ENCODE data around the gene KIAA0513.
"Not testable (repeated sequence)": the region's sequence is repeated elsewhere in the genome, so short reads cannot be mapped to it uniquely, and the experiment has no call there.

The KIAA0513 gene

DNA sequence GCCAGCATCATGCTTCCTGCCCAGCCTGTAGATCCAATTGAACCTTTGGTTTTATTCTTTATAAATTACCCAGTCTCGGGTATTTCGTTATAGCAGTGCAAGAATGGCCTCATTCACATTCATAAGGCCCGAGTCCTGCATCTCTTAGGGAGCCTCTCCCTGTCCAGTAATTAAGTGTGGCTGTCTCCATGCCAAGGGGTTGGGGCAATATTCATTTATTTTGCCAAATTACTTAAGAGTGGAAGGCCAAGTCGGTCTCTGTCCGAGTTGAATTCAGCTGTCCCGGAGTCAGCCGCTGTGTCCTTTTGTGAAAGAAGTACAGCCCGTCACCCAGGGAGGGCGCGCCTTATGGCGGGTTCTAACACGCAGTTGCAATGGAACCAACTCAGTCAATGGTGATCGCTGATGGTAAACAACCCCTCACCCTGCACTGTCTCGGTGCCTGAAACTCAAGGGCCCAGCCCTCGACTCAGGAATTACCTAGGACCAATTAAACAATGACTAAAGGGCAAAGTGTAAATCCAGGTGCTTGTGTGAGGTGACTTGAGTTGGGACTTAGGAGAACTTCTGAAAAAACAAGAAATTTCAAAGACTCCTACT is 22.2 kb downstream of the KIAA0513 start:
- DNase-seq (ENCODE audit: low read depth) = no peak

DNA sequence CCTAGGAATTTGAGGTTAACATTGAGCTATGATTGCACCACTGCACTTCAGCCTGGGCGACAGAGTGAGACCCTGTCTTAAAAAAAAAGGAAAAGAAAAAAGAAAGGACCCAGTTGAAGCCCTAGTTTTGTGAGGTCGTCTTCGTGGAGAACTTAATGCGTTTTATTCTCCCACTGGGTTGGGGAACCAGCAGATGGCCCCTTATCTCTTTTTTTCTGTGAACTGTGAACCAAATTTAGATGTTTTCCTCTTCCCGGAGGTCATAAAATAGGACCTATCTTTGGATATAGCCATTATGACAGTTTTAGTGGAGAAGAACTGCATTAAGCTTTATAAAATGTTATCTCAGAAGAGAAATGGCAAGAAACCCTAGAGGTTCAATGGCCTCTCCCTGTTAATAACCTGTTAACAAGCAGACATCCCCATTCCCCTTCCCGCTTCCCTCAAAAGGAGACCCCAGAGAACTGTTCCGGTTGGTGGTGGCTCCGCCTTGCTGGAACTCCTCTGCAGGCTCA is 23.5 kb downstream of the KIAA0513 start:
- no peak for DNase-seq (ENCODE audit: low read depth)

DNA sequence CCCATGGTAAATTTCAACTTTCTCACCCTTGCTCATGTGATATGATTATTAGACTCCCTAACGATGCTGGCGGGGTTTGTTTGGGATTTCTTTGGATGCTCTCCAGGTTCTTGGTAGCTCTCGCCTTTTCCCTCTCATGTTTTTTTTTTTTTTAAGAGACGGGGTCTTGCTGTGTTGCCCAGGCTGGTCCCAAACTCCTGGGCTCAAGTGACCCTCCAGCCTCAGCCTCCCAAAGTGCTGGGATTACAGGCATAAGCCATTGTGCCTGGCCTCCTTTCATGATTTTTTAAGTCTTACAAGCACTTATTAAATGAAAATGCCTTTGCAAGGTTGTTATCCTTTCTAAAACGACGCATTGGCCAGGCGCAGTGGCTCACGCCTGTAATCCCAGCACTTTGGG is 24.1 kb downstream of the KIAA0513 start:
- no peak for DNase-seq (ENCODE audit: low read depth)

DNA sequence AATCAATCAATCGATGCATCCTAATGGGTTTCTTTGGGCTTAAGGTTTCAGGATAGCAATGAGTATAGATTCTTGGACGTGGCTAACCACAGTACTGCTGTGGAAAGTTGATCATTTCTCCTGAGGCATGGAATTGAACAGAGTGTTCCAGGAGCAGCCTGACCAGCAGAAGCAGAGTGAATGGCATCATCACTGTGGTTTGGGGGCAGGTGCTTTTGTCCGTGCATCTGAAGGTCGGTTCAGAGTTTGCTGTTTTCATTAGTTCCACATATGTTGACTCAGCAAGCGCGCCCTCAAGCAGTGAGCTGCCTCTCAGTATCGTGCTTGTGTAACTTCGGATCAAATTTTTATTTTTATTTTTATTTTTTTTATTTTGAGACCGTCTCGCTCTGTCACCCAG is 24.9 kb downstream of the KIAA0513 start:
- DNase-seq (ENCODE audit: low read depth) = no peak

DNA sequence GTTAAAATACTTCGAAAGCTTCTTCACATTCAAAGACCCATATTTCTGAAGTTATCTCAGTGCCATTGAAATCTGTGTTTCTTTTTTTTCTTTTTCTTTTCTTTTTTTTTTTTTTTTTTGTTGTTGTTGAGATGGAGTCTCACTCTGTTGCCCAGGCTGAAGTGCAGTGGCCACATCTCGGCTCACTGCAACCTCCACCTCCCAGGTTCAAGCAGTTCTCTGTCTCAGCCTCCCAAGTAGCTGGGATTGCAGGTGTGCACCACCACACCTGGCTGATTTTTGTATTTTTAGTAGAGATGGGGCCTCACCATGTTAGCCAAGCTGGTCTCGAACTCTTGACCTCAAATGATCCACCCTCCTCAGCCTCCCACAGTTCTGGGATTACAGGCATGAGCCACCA is 26.7 kb downstream of the KIAA0513 start:
- not testable (repeated sequence) for DNase-seq (ENCODE audit: low read depth)

DNA sequence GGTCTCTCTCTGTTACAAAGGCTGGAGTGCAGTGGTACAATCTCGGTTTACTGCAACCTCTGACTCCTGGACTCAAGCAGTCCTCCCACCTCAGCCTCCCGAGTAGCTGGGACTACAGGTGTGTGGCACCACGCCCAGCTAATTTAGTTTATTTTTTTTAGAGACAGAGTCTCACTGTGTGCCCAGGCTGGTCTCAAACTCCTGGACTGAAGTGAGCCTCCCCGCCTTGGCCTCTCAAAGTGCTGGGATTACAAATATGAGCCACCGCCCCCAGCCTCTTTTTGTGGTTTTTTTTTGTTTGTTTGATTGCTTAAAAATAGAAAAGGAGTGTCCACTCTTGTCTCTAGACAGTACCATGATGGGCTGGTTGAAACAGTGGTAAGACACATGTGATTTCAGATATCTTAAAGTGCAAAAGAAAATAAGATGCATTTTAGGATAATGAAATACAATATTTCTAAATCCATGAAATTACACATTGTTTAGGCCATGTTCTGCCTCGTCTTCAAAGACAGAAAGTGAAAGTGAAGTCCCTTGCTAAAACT is 27.4 kb downstream of the KIAA0513 start:
- no peak for DNase-seq (ENCODE audit: low read depth)

DNA sequence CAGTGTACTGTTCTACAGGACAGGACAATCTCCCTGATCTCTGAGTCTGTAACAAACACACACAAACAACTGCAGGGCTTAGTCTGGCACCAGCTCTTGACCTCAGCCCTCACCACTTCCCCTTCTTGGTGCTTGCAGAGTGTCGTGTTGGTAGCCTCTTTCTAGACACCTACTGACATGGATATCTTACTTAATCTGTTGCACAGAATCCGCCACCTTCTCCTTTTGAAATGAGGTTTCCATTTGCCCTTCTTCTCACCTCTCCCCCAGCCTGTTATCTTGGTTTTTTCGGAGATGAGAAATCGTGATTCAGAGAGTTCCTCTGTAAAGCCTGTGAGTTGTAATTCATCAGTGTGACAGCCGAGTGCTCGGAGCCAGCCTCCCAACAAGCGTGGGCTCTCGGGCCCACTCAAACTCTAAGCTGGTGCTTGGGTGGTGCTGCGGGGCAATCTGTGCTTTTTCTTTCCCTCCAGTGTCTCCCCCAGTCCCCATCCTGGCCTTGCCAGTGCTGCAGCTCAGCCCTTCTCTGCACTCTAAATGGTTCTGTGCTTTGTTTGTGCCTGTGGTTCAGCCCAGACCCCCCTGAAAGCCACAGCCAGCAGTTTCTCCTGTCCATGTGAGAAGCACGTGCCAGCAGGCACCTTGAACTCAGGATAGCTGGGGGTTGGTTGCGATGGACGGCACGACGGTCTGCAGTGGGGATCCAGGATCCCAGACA is 28.1 kb downstream of the KIAA0513 start:
- peak; percentile 66 for DNase-seq (ENCODE audit: low read depth)

DNA sequence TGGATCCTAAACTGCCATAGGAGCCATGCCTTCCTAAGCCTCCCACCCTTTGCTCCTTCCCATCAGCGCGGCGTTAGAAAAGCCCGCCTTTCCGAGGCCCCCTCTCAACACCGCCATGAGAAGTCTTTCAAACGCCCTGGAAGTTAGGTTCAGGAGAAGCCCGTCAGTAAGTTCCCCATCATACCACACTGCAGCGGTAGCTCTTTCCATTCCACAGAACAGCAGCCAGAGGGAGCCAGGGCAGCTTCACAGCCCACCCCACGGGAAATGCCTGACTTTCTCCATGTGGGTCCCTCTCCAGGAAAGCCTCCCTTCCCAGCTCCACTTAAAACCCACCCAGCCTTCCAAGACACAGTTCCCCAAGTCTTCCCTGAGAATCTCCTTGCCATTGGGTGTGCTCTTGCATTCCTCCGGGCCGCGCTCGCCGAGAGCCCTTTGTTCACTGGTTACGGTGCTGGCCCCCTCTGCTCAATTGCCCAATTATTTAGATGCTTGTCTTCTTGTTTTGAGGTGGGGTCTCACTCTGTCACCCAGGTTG is 28.7 kb downstream of the KIAA0513 start:
- no peak for DNase-seq (ENCODE audit: low read depth)

DNA sequence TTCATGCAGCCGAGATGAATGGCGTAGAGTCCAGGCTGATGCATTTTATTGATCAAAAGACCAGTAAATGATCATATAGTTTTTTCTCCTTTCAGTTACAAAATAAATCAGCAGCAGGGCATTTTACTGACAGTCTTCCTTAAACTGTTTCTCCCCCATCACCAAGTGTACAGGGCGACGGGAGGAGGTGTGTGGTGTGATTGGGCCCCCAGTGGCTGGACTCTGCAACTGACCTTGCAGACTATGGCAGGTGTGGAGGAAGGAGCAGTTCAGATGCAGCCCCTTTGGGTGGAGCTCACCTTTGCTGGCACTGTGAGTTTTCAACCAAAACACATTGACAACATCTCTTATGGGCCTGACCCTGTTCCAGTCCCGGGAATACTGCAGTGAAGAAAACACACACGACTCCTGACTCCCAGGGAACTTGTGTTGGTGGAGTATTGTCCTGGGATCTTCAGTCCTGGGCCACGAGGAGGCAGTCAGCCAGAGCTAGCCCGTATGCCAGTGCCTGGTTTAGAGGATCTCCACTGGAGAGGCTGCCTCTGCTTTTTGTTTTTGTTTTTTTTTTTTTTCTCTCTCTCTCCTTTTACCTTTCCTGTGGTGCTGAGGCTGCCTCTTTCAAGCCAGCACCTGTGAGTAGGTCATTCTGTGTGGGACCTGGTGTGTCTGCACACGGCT is 29.8 kb downstream of the KIAA0513 start:
- DNase-seq (ENCODE audit: low read depth) = no peak

DNA sequence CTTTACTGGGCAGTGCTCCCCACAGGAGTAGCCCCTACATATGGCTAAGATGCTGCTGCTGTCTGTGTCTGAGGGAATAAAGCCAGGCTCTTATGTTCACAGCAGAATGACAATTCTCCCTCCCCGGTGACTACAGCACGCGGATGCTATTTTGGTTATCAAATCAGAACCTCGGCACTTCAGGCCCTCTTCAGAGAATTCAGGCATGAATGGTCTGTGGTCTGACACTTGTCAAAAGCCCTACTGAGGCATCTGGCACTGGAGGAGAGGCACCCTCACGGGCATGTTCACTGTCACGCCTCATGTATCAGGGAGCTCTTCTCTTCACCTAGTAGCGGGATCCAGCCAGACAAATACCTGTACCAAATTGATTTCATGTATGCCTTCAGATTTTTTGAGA is 30.4 kb downstream of the KIAA0513 start:
- DNase-seq (ENCODE audit: low read depth) = no peak

DNA sequence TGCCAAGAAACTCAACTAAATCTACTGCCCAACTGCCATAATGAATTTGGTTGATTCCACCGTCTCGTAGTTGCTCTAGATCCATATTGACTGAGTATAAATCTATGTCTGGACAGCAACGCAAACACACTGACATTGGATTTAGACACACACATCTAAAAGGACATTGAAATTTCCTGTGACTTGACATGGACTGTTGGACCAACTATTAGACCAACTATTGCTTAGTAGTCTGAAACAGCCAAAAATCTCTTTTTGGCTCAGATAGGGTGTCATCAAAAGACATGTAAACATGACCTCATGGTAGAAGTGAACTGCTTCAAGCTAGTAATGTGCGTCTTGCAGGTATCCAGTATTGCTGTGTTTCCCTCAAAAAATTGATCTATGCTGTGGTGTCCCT is 31.3 kb downstream of the KIAA0513 start:
- no peak for DNase-seq (ENCODE audit: low read depth)

DNA sequence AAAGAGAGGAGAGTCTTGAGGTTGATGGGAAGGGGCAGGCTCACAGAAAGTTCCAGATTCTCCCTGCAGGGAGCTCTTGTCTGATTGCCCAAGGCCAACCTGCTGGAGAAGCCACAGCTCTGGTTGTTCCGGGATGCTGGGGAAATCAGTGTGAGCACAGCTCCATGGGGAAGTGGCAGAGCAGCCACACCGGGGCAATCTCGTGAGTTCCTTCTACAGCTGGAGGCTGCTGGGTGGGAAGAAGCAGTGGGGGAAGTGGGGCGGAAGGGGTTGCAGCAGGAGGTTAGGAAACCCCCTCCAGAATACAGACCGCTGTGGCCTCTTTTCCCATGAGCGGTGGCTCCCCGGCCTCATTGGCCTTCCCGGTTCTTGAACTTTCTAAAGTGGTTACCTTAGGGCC is 34.0 kb downstream of the KIAA0513 start:
- no peak for DNase-seq (ENCODE audit: low read depth)

DNA sequence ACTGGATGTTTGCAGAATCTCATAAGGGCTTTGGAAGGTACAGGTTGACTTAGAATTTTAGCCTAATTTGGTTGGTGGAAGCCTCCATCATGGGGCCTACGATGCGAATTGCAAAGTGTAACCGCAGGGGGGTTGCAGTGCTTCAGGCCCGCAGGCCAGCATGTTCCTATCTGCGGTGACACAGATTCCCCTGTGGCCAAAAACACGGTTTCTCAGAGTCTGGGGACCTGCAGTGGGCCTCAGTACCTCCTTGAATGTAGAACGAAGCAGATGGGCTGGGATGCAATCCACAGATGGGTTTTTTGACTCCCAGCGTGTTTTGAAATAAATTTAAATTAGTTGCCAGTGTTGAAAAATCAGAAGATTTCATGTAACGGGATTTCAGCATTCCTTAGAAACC is 34.7 kb downstream of the KIAA0513 start:
- no peak for DNase-seq (ENCODE audit: low read depth)

DNA sequence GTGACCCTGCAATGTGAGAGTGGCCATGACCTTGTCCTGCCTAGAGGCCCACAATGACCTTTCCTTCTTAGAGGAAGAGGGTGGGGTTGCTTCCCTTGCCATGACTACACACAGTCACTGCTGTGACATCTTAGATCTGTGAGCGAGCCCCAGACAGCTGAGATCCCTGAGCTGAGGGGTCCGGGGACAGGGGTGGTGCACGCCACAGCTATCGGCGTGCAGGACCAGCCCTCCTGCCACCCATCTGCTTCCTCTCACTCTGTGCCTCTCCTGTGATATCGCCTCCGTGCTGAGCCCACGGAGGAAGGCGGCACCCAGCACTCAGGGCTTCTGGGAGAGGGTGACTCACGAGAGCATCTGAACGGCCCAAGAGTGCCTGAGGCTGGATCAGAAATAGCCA is 35.2 kb downstream of the KIAA0513 start:
- no peak for DNase-seq (ENCODE audit: low read depth)

DNA sequence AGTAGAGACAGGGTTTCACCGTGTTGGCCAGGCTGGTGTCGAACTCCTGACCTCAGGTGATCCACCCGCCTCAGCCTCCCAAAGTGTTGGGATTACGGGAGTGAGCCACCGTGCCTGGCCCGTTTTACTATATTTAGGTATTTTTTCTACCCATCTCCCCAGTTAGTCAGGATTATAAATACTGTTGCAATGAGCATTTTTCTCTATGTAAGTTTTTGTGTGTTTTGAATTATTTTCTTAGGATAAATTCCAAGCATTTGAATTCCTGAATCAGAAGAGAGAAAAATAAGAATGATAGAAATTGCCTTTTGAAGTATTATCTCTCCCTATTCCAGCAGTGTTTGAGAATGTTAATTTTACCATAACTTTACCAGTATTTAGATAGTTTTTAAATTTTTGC is 36.6 kb downstream of the KIAA0513 start:
- DNase-seq (ENCODE audit: low read depth) = no peak

DNA sequence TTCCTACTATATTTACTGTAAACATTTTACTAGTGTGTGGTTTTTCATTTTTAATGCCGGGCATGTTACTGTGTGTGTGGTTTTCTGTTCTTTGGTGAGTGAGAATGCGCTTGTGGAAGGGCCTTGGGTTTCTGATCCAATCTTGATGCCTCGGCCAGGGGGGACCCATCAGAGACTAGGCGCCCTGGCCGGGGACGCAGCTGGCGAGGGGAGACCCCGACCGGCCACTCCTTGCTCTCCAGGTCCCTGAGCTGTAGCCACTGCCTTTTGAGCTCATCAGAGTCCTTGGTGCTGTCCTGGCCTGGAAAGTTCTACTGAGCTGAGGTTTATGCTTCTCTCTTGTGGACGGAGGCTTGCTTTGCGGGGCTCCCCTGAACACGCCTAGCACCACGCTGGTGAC is 37.5 kb downstream of the KIAA0513 start:
- DNase-seq (ENCODE audit: low read depth) = no peak

DNA sequence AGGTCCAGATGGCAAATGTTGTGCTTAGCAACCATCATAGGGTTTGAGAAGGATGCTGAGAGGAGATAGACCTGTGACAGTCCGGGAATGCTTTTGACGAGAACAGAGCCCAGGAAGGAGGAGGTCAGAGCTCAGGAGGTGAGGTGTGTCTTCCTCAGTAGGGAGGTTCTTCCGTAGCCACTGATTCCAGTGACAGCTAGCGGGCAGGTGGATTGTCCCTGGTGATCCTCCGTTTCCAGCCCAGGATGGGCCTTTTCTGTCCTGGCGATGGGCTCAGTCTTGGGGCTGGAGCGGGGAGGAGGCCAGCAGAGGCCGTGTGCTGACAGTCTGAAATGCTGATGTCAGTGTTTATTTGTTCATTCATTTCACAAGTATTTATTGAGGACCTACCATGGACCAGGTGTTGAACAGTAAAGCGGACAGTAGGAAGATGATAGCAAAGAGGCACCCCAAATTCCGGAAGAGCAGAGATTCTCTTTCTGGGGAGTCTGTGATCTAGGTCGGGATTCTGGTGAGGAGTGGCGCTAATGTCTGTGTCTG is 38.8 kb downstream of the KIAA0513 start:
- no peak for DNase-seq (ENCODE audit: low read depth)

DNA sequence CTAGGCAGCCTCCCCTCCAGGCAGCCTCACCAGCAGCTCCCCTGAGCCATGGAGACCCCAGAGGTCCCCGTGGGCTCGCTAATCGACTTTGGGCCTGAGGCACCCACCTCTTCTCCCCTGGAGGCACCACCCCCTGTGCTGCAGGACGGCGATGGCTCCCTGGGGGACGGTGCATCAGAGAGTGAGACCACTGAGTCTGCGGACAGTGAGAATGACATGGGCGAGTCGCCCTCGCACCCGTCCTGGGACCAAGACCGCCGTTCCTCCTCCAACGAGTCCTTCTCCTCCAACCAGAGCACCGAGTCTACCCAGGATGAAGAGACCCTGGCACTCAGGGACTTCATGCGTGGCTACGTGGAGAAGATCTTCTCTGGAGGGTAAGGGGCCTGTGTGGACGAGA is 39.4 kb downstream of the KIAA0513 start:
- DNase-seq (ENCODE audit: low read depth) = no peak

DNA sequence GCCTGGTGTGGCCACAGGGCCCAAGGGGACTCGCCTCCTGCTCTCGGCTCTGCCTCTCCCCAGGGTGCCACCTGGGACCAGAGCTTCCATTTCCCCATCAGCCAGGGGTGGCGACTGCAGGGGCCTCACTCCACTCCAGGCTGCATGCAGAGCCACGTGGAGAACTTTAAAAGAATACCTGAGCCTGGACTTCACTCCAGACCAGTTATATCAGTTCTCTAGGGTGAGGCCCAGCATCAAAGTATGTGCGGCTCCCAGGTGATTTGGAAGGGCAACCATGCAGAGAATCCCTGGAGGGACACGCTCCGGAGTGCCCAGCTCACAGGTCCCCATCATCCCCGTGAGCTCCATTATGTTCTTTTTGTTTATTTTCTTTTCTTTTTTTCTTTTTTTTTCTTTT is 39.8 kb downstream of the KIAA0513 start:
- no peak for DNase-seq (ENCODE audit: low read depth)

DNA sequence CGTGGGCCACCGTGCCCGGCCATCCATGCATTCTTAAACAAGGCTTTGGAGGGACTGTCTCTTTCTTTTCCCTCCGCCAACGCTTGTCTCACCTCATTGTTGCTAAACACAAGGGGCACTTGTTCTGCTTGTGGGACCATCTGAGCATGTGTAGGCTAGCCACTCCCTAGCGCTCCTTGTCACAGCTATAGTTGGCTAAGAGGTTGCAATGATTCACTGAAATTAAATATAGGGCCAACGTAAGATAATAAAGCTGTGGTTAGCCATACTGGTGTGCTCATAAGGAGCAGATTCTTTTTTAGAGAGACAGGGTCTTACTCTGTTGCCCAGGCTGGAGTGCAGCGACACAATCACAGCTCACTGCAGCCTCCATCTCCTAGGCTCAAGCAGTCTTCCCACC is 41.2 kb downstream of the KIAA0513 start:
- no peak for DNase-seq (ENCODE audit: low read depth)

DNA sequence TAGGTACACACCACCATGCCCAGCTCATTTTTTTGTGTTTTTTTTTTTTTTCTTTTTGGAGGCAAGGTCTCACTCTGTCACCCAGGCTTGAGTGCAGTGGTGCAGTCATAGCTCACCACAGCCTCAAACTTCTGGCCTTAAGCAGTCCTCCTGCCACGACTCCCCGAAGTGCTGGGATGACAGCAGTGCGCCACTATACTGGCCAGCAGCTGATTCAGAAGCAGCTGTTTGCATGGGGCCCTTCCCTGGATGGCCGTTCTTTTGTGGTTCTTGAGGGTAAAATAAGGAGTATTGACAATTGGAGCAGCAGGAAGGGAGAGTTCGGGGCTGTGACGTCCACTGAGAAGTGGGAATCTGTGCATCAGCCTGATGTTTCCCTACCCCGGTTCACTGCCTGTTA is 41.6 kb downstream of the KIAA0513 start:
- DNase-seq (ENCODE audit: low read depth) = no peak

DNA sequence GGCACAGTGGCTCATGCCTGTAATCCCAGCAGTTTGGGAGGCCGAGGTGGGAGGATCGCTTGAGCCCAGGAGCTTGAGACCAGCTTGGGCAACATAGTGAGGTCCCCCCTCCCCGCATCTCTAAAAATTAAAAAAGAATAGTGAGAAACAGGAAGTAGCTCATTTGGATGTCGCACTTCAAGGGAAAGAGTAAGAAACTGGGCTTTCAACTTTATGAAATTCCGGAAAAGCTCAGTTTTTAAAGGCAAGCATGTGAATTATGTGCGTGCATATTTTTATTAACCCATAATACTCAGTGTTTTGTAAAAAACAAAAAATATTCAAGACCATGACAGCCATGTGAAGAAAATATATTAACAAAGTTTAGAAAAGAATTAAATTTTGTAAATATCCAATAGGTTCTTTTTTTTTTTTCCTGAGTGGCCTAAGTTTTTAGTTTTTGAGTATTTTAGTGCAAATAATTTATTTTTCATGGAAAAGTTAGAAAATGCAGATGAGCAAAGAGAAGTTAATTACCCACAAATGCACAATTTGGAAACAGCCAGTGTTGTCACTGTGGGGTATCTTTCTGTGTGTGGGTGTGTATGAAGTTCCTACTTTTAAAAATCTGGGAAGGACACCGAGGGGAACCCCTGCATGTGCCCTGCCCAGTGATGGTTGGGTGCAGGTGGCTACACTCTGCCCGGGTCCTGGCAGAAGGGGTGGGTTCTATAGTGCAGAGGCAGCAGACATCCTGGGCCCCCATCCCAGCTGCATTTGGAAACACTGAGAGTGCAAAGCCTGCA is 44.7 kb downstream of the KIAA0513 start:
- no peak for DNase-seq (ENCODE audit: low read depth)

All from activated T-cell treated with anti-CD3 and anti-CD28 coated beads for 48 hours (primary cell).